Measurements from ENCODE around the gene TEX55. TPM values are rescaled to one million over a fixed set of nuclear protein-coding genes. Genes with fewer than 3 reads are reported as not detected.

The TEX55 gene
- total RNA-seq, 1 experiment from 2014 or later: not detected

- no peak for TF ChIP-seq POLR2AphosphoS5 (IDR thresholded peaks at IDR 0.05; ENCODE audit: low read depth, low read length)
- TF ChIP-seq, protein P1, sequence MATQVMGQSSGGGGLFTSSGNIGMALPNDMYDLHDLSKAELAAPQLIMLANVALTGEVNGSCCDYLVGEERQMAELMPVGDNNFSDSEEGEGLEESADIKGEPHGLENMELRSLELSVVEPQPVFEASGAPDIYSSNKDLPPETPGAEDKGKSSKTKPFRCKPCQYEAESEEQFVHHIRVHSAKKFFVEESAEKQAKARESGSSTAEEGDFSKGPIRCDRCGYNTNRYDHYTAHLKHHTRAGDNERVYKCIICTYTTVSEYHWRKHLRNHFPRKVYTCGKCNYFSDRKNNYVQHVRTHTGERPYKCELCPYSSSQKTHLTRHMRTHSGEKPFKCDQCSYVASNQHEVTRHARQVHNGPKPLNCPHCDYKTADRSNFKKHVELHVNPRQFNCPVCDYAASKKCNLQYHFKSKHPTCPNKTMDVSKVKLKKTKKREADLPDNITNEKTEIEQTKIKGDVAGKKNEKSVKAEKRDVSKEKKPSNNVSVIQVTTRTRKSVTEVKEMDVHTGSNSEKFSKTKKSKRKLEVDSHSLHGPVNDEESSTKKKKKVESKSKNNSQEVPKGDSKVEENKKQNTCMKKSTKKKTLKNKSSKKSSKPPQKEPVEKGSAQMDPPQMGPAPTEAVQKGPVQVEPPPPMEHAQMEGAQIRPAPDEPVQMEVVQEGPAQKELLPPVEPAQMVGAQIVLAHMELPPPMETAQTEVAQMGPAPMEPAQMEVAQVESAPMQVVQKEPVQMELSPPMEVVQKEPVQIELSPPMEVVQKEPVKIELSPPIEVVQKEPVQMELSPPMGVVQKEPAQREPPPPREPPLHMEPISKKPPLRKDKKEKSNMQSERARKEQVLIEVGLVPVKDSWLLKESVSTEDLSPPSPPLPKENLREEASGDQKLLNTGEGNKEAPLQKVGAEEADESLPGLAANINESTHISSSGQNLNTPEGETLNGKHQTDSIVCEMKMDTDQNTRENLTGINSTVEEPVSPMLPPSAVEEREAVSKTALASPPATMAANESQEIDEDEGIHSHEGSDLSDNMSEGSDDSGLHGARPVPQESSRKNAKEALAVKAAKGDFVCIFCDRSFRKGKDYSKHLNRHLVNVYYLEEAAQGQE (IDR thresholded peaks at IDR 0.05; ENCODE audit: insufficient read depth in 1 of 2, low read depth in 2 of 2, low read length in 1 of 2): no peak
- TF ChIP-seq CTCF (IDR thresholded peaks at IDR 0.05): no peak
- TF ChIP-seq SIN3A (IDR thresholded peaks at IDR 0.05; ENCODE audit: borderline replicate concordance, insufficient read depth, low read depth, low read length): no peak
- no peak for TF ChIP-seq TCF7L2 (IDR thresholded peaks at IDR 0.05; ENCODE audit: low read depth, low read length)
- DNase-seq (ENCODE audit: low read depth, low spot score) (no peak), ATAC-seq (no peak)
- Histone ChIP-seq H3K9me3 (ENCODE audit: control insufficient read depth, insufficient read depth, low read depth, low read length) (no peaks in the 10 kb centered on the region), H3K27ac (ENCODE audit: low read length) (no peak overlapping the region), H3K4me1 (ENCODE audit: control insufficient read depth, insufficient read depth, low read length) (no peaks in the 10 kb centered on the region), H3K4me3 (ENCODE audit: low read depth in 2 of 2, low read length in 2 of 2) (no peak overlapping the region), H3K27me3 (ENCODE audit: control insufficient read depth, insufficient read depth, low read length) (no peaks in the 10 kb centered on the region), H3K36me3 (ENCODE audit: control insufficient read depth, insufficient read depth, low read length) (no peaks in the 10 kb centered on the region)
- intact Hi-C loops (cut with micrococcal nuclease; ENCODE audit: unreplicated experiment) (no loop called here), in situ Hi-C loops (cut with HindIII; ENCODE audit: low pct_unique_long_range_greater_than_20kb, low sequenced_read_pairs) (no loop called here)
- ChIA-PET CTCF (no interaction called here), POLR2A (no interaction called here)
- no TSS peak for BruUV-seq (replicated peaks)
Observed at GRCh38 chr3:119140466-119140865, 5.5 kb upstream of the TEX55 start.

GRCh38 chr3:119145128-119145499 is 851 bp upstream of the TEX55 start:
- POLR2A ChIA-PET: no interaction called here
- Histone ChIP-seq H3K4me3 (ENCODE audit: low read depth in 2 of 2, low read length in 2 of 2) (no peak overlapping the region), H3K36me3 (ENCODE audit: control insufficient read depth, insufficient read depth, low read length) (no peaks in the 10 kb centered on the region), H3K9me3 (ENCODE audit: control insufficient read depth, insufficient read depth, low read depth, low read length) (no peaks in the 10 kb centered on the region), H3K4me1 (ENCODE audit: control insufficient read depth, insufficient read depth, low read length) (no peaks in the 10 kb centered on the region), H3K27me3 (ENCODE audit: control insufficient read depth, insufficient read depth, low read length) (no peaks in the 10 kb centered on the region), H3K27ac (ENCODE audit: low read length) (no peak overlapping the region)
- ATAC-seq (no peak), DNase-seq (ENCODE audit: low read depth, low spot score) (no peak)
- no TSS peak for BruUV-seq (replicated peaks)
- intact Hi-C loops (cut with micrococcal nuclease; ENCODE audit: unreplicated experiment): loop anchor here (1.0 kb wide), 1 partner anchor 96 kb away; no protein-coding TSS in a partner anchor
- CTCF ChIA-PET: interaction anchor here (3.2 kb wide), 1 partner anchor 96 kb away, joined by 9 read pairs; the partner anchor contains the start of gene B4GALT4
- TF ChIP-seq TCF7L2 (IDR thresholded peaks at IDR 0.05; ENCODE audit: low read depth, low read length) (no peak), SIN3A (IDR thresholded peaks at IDR 0.05; ENCODE audit: borderline replicate concordance, insufficient read depth, low read depth, low read length) (no peak), POLR2AphosphoS5 (IDR thresholded peaks at IDR 0.05; ENCODE audit: low read depth, low read length) (no peak), CTCF (IDR thresholded peaks at IDR 0.05) (no peak)
- TF ChIP-seq, protein P1 (IDR thresholded peaks at IDR 0.05; ENCODE audit: insufficient read depth in 1 of 2, low read depth in 2 of 2, low read length in 1 of 2): no peak
- in situ Hi-C loops (cut with HindIII; ENCODE audit: low pct_unique_long_range_greater_than_20kb, low sequenced_read_pairs): no loop called here
